ENCODE data around the gene GPC5.

GPC5 gene

DNA sequence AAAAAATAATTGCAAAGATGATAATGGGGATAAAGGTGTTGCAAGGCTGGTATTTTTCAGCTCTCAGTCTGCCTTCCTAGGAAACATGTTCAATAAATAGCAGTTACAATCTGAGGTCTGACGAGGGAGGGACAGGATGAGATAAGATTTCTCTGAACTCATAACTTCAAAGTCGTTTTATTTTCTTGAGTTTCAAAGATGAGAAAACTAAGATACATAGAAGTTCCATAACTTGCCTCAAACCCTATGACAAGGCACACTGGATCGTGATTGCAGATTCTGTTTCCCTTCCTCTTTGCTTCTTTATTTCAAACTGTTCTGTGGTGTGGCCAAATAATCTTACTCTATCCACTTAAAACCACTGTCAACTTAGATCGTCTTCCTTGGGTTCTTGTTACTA is 327.2 kb downstream of the GPC5 start (continued):
- TF ChIP-seq ZNF140 (tag by site-specific recombination; IDR thresholded peaks at IDR 0.05) = no peak

DNA sequence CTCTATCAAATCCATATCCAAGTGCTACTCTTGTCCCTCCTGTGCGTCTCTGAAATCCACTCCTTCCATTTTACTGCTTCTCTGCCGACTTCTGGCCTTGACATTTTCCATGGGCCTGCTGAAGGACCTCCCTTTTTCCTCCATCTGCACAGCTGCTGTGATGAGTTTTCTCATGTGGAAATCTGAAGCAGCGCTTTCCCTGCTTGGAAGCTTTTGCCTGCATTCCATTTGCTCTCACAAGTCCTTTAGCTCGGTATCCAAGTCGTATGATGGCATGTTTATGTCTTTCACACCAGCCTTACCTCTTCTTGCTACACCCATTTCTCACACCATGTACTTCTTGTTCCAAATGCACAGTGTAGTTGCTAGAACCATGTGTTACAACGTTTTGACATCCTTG is 328.2 kb downstream of the GPC5 start:
- Histone ChIP-seq H3K36me3 (ENCODE audit: control insufficient read depth in 2 of 2, insufficient read depth in 1 of 2, low read length in 2 of 2) (no peaks in the 10 kb centered on the region), H3K27ac (ENCODE audit: extremely low read depth, low read depth, low read length) (no peak overlapping the region), H3K4me1 (ENCODE audit: control insufficient read depth, insufficient read depth, low read length) (no peaks in the 10 kb centered on the region), H3K9me3 (ENCODE audit: control insufficient read depth, insufficient read depth, low read depth, low read length) (no peaks in the 10 kb centered on the region), H3K4me3 (ENCODE audit: low read depth, low read length) (no peak overlapping the region)
- TF ChIP-seq WT1 (tag by site-specific recombination; IDR thresholded peaks at IDR 0.05) = no peak
- ChIA-PET POLR2A (no interaction called here), CTCF (interaction anchor here (0.6 to 3.1 kb wide), 3 partner anchors 11 to 344 kb away, joined by 3 to 11 read pairs (median 3); no protein-coding TSS in a partner anchor)

DNA sequence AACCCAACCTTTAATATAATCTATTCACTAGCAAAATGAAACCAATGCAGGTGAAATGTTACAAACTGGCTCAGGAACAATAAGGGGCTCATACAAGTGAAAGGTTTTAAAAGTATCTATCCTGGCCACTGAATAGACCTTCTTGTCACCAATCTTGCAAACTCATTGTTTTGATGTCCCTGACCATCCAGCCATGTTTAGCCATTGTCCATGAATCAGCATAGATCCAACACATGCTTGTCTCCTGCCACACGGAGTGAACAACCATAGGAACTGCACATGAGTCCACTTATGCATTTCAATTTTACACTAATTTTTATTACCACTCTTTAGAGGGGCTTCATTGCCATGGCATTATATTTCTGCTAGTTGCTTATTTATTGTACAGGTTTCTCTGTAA is 331.4 kb downstream of the GPC5 start:
- H3K4me1 ChIP-seq (ENCODE audit: control insufficient read depth, insufficient read depth, low read length) = no peaks in the 10 kb centered on the region
- ChIA-PET POLR2A (no interaction called here), CTCF (interaction anchor here (1.2 kb wide), 1 partner anchor 10 kb away, joined by 3 read pairs; no protein-coding TSS in a partner anchor)
- no peak overlapping the region for H3K27ac ChIP-seq (ENCODE audit: extremely low read depth, low read depth, low read length)
- TF ChIP-seq ZNF112 (tag by site-specific recombination; IDR thresholded peaks at IDR 0.05) (no peak), ZEB2 (tag by site-specific recombination; IDR thresholded peaks at IDR 0.05) (no peak), ZNF629 (tag by site-specific recombination; IDR thresholded peaks at IDR 0.05) (no peak), MEIS1 (CRISPR knock-in tag; IDR thresholded peaks at IDR 0.05; ENCODE audit: borderline replicate concordance) (no peak), ZNF626 (tag by site-specific recombination; IDR thresholded peaks at IDR 0.05) (no peak), ZNF24 (tag by site-specific recombination; IDR thresholded peaks at IDR 0.05) (no peak), ZNF404 (tag by site-specific recombination; IDR thresholded peaks at IDR 0.05) (no peak), ZNF747 (tag by site-specific recombination; IDR thresholded peaks at IDR 0.05) (no peak), ZNF701 (tag by site-specific recombination; IDR thresholded peaks at IDR 0.05) (no peak), ZFP41 (tag by site-specific recombination; IDR thresholded peaks at IDR 0.05; ENCODE audit: borderline replicate concordance) (no peak), ZNF558 (tag by site-specific recombination; IDR thresholded peaks at IDR 0.05) (no peak), ZNF19 (tag by site-specific recombination; IDR thresholded peaks at IDR 0.05; ENCODE audit: low read depth) (no peak), ZNF585B (tag by site-specific recombination; IDR thresholded peaks at IDR 0.05) (no peak), ZNF776 (tag by site-specific recombination; IDR thresholded peaks at IDR 0.05; ENCODE audit: borderline replicate concordance) (no peak), ZNF114 (tag by site-specific recombination; IDR thresholded peaks at IDR 0.05) (no peak), ZNF146 (tag by site-specific recombination; IDR thresholded peaks at IDR 0.05) (no peak), ZNF341 (tag by site-specific recombination; IDR thresholded peaks at IDR 0.05; ENCODE audit: low read depth) (no peak), ZNF174 (tag by site-specific recombination; IDR thresholded peaks at IDR 0.05) (no peak), BCL11A (tag by site-specific recombination; IDR thresholded peaks at IDR 0.05; ENCODE audit: low read depth) (no peak)
- TF ChIP-seq, protein P1, sequence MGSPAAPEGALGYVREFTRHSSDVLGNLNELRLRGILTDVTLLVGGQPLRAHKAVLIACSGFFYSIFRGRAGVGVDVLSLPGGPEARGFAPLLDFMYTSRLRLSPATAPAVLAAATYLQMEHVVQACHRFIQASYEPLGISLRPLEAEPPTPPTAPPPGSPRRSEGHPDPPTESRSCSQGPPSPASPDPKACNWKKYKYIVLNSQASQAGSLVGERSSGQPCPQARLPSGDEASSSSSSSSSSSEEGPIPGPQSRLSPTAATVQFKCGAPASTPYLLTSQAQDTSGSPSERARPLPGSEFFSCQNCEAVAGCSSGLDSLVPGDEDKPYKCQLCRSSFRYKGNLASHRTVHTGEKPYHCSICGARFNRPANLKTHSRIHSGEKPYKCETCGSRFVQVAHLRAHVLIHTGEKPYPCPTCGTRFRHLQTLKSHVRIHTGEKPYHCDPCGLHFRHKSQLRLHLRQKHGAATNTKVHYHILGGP (tag by site-specific recombination; IDR thresholded peaks at IDR 0.05) = no peak
- no peaks in the 10 kb centered on the region for H3K9me3 ChIP-seq (ENCODE audit: control insufficient read depth, insufficient read depth, low read depth, low read length)
- no peaks in the 10 kb centered on the region for H3K36me3 ChIP-seq (ENCODE audit: control insufficient read depth in 2 of 2, insufficient read depth in 1 of 2, low read length in 2 of 2)
- H3K4me3 ChIP-seq (ENCODE audit: low read depth, low read length) = no peak overlapping the region

DNA sequence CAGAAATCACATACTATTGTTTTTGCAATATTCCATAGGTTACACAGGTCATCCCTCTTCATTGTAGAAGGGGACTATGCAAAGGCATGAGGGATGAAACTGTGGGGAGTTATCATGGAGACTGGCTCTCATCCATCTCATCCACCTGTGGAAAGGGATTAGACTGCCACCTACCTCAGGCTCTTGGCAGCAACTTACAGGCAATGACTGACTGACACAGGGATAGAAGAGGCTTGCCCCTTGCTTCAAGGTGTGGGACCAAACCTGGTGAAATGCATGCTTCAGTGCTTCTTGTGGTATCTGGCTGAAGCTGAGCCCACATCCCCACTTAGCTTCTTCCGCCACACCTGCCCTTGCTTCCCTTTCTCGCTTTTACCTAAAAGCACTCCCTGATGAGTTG is 341.3 kb downstream of the GPC5 start:
- H3K4me3 ChIP-seq (ENCODE audit: low read depth, low read length) = no peak overlapping the region
- H3K4me1 ChIP-seq (ENCODE audit: control insufficient read depth, insufficient read depth, low read length) = no peaks in the 10 kb centered on the region
- H3K9me3 ChIP-seq (ENCODE audit: control insufficient read depth, insufficient read depth, low read depth, low read length) = no peaks in the 10 kb centered on the region
- no peaks in the 10 kb centered on the region for H3K36me3 ChIP-seq (ENCODE audit: control insufficient read depth in 2 of 2, insufficient read depth in 1 of 2, low read length in 2 of 2)
- no peak overlapping the region for H3K27ac ChIP-seq (ENCODE audit: extremely low read depth, low read depth, low read length)
- ChIA-PET CTCF (no interaction called here), POLR2A (no interaction called here)
- TF ChIP-seq ZNF184 (tag by site-specific recombination; IDR thresholded peaks at IDR 0.05) (no peak), PRDM1 (tag by site-specific recombination; IDR thresholded peaks at IDR 0.05) (no peak), ZNF837 (tag by site-specific recombination; IDR thresholded peaks at IDR 0.05) (no peak)
- TF ChIP-seq, protein P2, sequence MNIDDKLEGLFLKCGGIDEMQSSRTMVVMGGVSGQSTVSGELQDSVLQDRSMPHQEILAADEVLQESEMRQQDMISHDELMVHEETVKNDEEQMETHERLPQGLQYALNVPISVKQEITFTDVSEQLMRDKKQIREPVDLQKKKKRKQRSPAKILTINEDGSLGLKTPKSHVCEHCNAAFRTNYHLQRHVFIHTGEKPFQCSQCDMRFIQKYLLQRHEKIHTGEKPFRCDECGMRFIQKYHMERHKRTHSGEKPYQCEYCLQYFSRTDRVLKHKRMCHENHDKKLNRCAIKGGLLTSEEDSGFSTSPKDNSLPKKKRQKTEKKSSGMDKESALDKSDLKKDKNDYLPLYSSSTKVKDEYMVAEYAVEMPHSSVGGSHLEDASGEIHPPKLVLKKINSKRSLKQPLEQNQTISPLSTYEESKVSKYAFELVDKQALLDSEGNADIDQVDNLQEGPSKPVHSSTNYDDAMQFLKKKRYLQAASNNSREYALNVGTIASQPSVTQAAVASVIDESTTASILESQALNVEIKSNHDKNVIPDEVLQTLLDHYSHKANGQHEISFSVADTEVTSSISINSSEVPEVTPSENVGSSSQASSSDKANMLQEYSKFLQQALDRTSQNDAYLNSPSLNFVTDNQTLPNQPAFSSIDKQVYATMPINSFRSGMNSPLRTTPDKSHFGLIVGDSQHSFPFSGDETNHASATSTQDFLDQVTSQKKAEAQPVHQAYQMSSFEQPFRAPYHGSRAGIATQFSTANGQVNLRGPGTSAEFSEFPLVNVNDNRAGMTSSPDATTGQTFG (tag by site-specific recombination; IDR thresholded peaks at IDR 0.05; ENCODE audit: borderline replicate concordance) = no peak
- TF ChIP-seq, protein P3, sequence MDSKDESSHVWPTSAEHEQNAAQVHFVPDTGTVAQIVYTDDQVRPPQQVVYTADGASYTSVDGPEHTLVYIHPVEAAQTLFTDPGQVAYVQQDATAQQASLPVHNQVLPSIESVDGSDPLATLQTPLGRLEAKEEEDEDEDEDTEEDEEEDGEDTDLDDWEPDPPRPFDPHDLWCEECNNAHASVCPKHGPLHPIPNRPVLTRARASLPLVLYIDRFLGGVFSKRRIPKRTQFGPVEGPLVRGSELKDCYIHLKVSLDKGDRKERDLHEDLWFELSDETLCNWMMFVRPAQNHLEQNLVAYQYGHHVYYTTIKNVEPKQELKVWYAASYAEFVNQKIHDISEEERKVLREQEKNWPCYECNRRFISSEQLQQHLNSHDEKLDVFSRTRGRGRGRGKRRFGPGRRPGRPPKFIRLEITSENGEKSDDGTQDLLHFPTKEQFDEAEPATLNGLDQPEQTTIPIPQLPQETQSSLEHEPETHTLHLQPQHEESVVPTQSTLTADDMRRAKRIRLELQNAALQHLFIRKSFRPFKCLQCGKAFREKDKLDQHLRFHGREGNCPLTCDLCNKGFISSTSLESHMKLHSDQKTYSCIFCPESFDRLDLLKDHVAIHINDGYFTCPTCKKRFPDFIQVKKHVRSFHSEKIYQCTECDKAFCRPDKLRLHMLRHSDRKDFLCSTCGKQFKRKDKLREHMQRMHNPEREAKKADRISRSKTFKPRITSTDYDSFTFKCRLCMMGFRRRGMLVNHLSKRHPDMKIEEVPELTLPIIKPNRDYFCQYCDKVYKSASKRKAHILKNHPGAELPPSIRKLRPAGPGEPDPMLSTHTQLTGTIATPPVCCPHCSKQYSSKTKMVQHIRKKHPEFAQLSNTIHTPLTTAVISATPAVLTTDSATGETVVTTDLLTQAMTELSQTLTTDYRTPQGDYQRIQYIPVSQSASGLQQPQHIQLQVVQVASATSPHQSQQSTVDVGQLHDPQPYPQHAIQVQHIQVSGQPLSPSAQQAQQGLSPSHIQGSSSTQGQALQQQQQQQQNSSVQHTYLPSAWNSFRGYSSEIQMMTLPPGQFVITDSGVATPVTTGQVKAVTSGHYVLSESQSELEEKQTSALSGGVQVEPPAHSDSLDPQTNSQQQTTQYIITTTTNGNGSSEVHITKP (tag by site-specific recombination; IDR thresholded peaks at IDR 0.05) = no peak

Data from HEK293 (cell line).